ENCODE data around the gene VASH1. TPM values are rescaled to one million over a fixed set of nuclear protein-coding genes. Genes with fewer than 3 reads are reported as not detected.

Gene VASH1
- total RNA-seq, 1 donor from 2014 or later: 13.6 TPM

DNA sequence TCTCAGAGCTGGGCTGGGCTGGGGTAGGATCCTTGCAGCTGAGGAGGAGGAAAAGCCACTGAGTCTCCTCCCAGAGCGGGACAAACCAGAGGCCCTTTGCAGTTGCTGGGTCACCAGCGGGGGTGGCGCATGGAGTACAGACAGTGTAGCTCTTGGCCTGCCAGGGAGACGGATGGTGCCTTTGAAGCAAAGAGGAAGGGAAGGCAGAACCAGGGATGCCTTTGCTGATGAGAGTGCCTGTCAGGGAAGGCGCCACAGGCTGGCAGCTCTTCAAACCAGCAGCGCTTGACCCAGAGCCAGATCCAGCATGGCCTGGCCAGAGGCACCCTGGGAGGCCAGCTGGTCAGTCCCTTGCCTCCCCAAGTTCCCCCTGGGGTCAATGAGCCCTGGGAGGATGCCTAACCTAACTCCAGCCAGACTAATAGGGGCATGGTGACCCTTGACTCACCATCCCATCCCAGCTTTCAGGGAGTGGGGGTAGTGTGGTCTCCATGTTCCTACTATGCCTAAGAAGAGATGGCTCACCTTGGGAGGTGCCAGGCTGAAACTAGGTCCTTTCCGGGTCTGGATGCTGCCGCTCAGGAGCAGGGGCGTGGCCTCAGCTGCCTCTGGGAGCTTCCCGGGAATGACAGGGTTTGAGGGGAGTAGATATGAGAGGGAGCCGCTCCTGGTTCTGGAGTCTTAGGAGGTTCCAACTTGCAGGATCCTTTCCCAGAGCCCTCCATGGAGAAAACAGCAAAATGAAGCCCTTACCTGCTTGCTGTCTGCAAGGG lies 19.8 kb downstream of the VASH1 start:
- H3K36me3 Mint-ChIP-seq (ENCODE audit: low read depth, unreplicated experiment): peaks cover 10% of the 10 kb centered on the region
- H3K27me3 ChIP-seq (ENCODE audit: insufficient read depth, low read length): no peaks in the 10 kb centered on the region
- H3K79me2 ChIP-seq (ENCODE audit: insufficient read depth, low read length): no peaks in the 10 kb centered on the region
- TF ChIP-seq, protein P1, sequence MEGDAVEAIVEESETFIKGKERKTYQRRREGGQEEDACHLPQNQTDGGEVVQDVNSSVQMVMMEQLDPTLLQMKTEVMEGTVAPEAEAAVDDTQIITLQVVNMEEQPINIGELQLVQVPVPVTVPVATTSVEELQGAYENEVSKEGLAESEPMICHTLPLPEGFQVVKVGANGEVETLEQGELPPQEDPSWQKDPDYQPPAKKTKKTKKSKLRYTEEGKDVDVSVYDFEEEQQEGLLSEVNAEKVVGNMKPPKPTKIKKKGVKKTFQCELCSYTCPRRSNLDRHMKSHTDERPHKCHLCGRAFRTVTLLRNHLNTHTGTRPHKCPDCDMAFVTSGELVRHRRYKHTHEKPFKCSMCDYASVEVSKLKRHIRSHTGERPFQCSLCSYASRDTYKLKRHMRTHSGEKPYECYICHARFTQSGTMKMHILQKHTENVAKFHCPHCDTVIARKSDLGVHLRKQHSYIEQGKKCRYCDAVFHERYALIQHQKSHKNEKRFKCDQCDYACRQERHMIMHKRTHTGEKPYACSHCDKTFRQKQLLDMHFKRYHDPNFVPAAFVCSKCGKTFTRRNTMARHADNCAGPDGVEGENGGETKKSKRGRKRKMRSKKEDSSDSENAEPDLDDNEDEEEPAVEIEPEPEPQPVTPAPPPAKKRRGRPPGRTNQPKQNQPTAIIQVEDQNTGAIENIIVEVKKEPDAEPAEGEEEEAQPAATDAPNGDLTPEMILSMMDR (IDR thresholded peaks at IDR 0.05; ENCODE audit: insufficient read depth, low read depth, low read length): no peak
- TF ChIP-seq EZH2 (IDR thresholded peaks at IDR 0.05; ENCODE audit: insufficient read depth, low read length): no peak
- H3K36me3 ChIP-seq (ENCODE audit: insufficient read depth, low read length): no peaks in the 10 kb centered on the region
- peaks cover 14% of the 10 kb centered on the region for H3K4me1 ChIP-seq (ENCODE audit: insufficient read depth, low read length)
- H3K4me3 ChIP-seq (ENCODE audit: insufficient read depth, low read depth, low read length): no peak overlapping the region
- H4K20me1 ChIP-seq (ENCODE audit: insufficient read depth, low read length): peaks cover 5% of the 10 kb centered on the region
- H3K4me3 Mint-ChIP-seq (ENCODE audit: unreplicated experiment): no peak overlapping the region
- no peak overlapping the region for H3K9ac ChIP-seq (ENCODE audit: low read length)
- H3K27me3 Mint-ChIP-seq (ENCODE audit: low read depth, unreplicated experiment): peaks cover 5% of the 10 kb centered on the region
- no peak overlapping the region for H3K27ac ChIP-seq (ENCODE audit: low read depth, low read length)
- no peak overlapping the region for H3K27ac Mint-ChIP-seq (ENCODE audit: unreplicated experiment)
- H3K4me1 Mint-ChIP-seq (ENCODE audit: low read depth, unreplicated experiment): peaks cover 20% of the 10 kb centered on the region
- FAIRE-seq (no peak), DNase-seq (ENCODE audit: low read depth) (peak; percentile 8)
- H3K4me2 ChIP-seq (ENCODE audit: low read length): no peak overlapping the region
- H3K9me3 Mint-ChIP-seq (ENCODE audit: unreplicated experiment): no peaks in the 10 kb centered on the region
- H2AFZ ChIP-seq (ENCODE audit: low read depth, low read length): no peak overlapping the region
- H3K9me3 ChIP-seq (ENCODE audit: insufficient read depth, low read depth, low read length): no peaks in the 10 kb centered on the region

DNA sequence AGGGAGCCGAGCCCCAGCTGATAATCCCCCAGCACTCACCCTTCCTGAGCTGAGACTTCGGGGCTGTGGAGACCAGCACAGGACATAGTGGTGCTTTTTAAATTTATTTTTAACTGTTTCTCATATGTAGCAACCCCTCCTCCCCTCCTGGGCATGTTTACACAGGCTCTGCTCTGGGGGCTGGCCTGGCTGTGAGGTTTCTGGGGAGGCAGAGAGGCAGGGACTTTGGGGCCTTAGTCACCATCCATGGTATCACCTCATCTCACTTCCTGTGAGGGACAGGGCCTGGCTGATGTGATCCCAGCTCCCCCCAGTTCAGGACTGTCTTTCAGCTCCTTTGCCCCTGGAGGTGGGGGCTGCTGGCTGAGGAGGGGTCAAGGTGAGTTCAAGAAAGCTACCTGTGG lies 20.4 kb downstream of the VASH1 start:
- Mint-ChIP-seq H3K9me3 (ENCODE audit: unreplicated experiment) (no peaks in the 10 kb centered on the region), H3K4me3 (ENCODE audit: unreplicated experiment) (no peak overlapping the region), H3K27ac (ENCODE audit: unreplicated experiment) (no peak overlapping the region), H3K36me3 (ENCODE audit: low read depth, unreplicated experiment) (peaks cover 13% of the 10 kb centered on the region), H3K27me3 (ENCODE audit: low read depth, unreplicated experiment) (peaks cover 5% of the 10 kb centered on the region), H3K4me1 (ENCODE audit: low read depth, unreplicated experiment) (peaks cover 20% of the 10 kb centered on the region)
- Histone ChIP-seq H3K36me3 (ENCODE audit: insufficient read depth, low read length) (peaks cover 3% of the 10 kb centered on the region), H4K20me1 (ENCODE audit: insufficient read depth, low read length) (peaks cover 5% of the 10 kb centered on the region), H2AFZ (ENCODE audit: low read depth, low read length) (no peak overlapping the region), H3K4me1 (ENCODE audit: insufficient read depth, low read length) (peaks cover 14% of the 10 kb centered on the region), H3K27me3 (ENCODE audit: insufficient read depth, low read length) (no peaks in the 10 kb centered on the region), H3K9me3 (ENCODE audit: insufficient read depth, low read depth, low read length) (no peaks in the 10 kb centered on the region), H3K4me3 (ENCODE audit: insufficient read depth, low read depth, low read length) (no peak overlapping the region), H3K27ac (ENCODE audit: low read depth, low read length) (no peak overlapping the region), H3K79me2 (ENCODE audit: insufficient read depth, low read length) (no peaks in the 10 kb centered on the region), H3K9ac (ENCODE audit: low read length) (no peak overlapping the region), H3K4me2 (ENCODE audit: low read length) (no peak overlapping the region)
- FAIRE-seq (no peak), DNase-seq (ENCODE audit: low read depth) (no peak)
- TF ChIP-seq EZH2 (IDR thresholded peaks at IDR 0.05; ENCODE audit: insufficient read depth, low read length): no peak
- TF ChIP-seq, protein P1 (IDR thresholded peaks at IDR 0.05; ENCODE audit: insufficient read depth, low read depth, low read length): no peak
